ENCODE measurements around the gene S1PR1. TPM values are rescaled to one million over a fixed set of nuclear protein-coding genes. Genes with fewer than 3 reads are reported as not detected.

The S1PR1 gene
- total RNA-seq, 1 donor from 2014 or later: 8.7 TPM

- H3K9me3 Mint-ChIP-seq: no peaks in the 10 kb centered on the region
- no peak for DNase-seq (ENCODE audit: low spot score)
- Histone ChIP-seq H3K4me2 (no peak overlapping the region), H3K27me3 (no peaks in the 10 kb centered on the region), H3K79me2 (ENCODE audit: low read depth) (no peaks in the 10 kb centered on the region), H3K9me3 (ENCODE audit: low read depth) (no peaks in the 10 kb centered on the region), H2AFZ (replicated peaks) (no peak overlapping the region), H3K9ac (no peak overlapping the region), H3K36me3 (no peaks in the 10 kb centered on the region), H3K4me1 (no peaks in the 10 kb centered on the region), H3K4me3 (no peak overlapping the region), H3K27ac (no peak overlapping the region), H4K20me1 (ENCODE audit: low read depth) (no peaks in the 10 kb centered on the region), H3F3A (ENCODE audit: low read depth) (no peaks in the 10 kb centered on the region)
- H3K4me1 Mint-ChIP-seq: no peaks in the 10 kb centered on the region
- H3K27ac Mint-ChIP-seq: no peak overlapping the region
- H3K27me3 Mint-ChIP-seq (ENCODE audit: insufficient read depth, low read depth): peaks cover 4% of the 10 kb centered on the region
- TF ChIP-seq EZH2 (IDR thresholded peaks at IDR 0.05) (no peak), EZH2phosphoT487 (IDR thresholded peaks at IDR 0.05) (no peak)
- TF ChIP-seq, protein P1, sequence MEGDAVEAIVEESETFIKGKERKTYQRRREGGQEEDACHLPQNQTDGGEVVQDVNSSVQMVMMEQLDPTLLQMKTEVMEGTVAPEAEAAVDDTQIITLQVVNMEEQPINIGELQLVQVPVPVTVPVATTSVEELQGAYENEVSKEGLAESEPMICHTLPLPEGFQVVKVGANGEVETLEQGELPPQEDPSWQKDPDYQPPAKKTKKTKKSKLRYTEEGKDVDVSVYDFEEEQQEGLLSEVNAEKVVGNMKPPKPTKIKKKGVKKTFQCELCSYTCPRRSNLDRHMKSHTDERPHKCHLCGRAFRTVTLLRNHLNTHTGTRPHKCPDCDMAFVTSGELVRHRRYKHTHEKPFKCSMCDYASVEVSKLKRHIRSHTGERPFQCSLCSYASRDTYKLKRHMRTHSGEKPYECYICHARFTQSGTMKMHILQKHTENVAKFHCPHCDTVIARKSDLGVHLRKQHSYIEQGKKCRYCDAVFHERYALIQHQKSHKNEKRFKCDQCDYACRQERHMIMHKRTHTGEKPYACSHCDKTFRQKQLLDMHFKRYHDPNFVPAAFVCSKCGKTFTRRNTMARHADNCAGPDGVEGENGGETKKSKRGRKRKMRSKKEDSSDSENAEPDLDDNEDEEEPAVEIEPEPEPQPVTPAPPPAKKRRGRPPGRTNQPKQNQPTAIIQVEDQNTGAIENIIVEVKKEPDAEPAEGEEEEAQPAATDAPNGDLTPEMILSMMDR (IDR thresholded peaks at IDR 0.05): no peak
- no peaks in the 10 kb centered on the region for H3K36me3 Mint-ChIP-seq
- H3K4me3 Mint-ChIP-seq: no peak overlapping the region
Measured at GRCh38 chr1:101194746-101195145, 42.1 kb upstream of the S1PR1 start.

GRCh38 chr1:101196668-101197067 lies 40.2 kb upstream of the S1PR1 start:
- Histone ChIP-seq H3K4me1 (no peaks in the 10 kb centered on the region), H3K79me2 (ENCODE audit: low read depth) (no peaks in the 10 kb centered on the region), H3K27ac (no peak overlapping the region), H3F3A (ENCODE audit: low read depth) (no peaks in the 10 kb centered on the region), H3K9ac (no peak overlapping the region), H3K9me3 (ENCODE audit: low read depth) (no peaks in the 10 kb centered on the region), H2AFZ (replicated peaks) (no peak overlapping the region), H3K27me3 (no peaks in the 10 kb centered on the region), H4K20me1 (ENCODE audit: low read depth) (no peaks in the 10 kb centered on the region), H3K4me3 (no peak overlapping the region), H3K36me3 (no peaks in the 10 kb centered on the region), H3K4me2 (no peak overlapping the region)
- TF ChIP-seq, protein P1 (IDR thresholded peaks at IDR 0.05): no peak
- TF ChIP-seq EZH2 (IDR thresholded peaks at IDR 0.05) (no peak), EZH2phosphoT487 (IDR thresholded peaks at IDR 0.05) (no peak)
- Mint-ChIP-seq H3K27me3 (ENCODE audit: insufficient read depth, low read depth) (peaks cover 7% of the 10 kb centered on the region), H3K4me1 (peaks cover under 1% of the 10 kb centered on the region), H3K9me3 (no peaks in the 10 kb centered on the region), H3K36me3 (no peaks in the 10 kb centered on the region), H3K27ac (peak overlapping the region; percentile 33), H3K4me3 (no peak overlapping the region)
- DNase-seq (ENCODE audit: low spot score): no peak

- TF ChIP-seq EZH2 (IDR thresholded peaks at IDR 0.05): no peak
- H3K4me3 Mint-ChIP-seq: no peak overlapping the region
Measured at GRCh38 chr1:101198842-101199636, 37.8 kb upstream of the S1PR1 start.

GRCh38 chr1:101199637-101199982 lies 37.2 kb upstream of the S1PR1 start:
- Histone ChIP-seq H3K27me3 (no peaks in the 10 kb centered on the region), H3K79me2 (ENCODE audit: low read depth) (no peaks in the 10 kb centered on the region), H3K4me3 (no peak overlapping the region), H3K27ac (no peak overlapping the region), H2AFZ (replicated peaks) (no peak overlapping the region), H3F3A (ENCODE audit: low read depth) (no peaks in the 10 kb centered on the region), H3K9me3 (ENCODE audit: low read depth) (no peaks in the 10 kb centered on the region), H3K9ac (no peak overlapping the region), H3K4me1 (no peaks in the 10 kb centered on the region), H3K36me3 (no peaks in the 10 kb centered on the region), H4K20me1 (ENCODE audit: low read depth) (no peaks in the 10 kb centered on the region), H3K4me2 (no peak overlapping the region)
- TF ChIP-seq, protein P1 (IDR thresholded peaks at IDR 0.05): no peak
- TF ChIP-seq EZH2 (IDR thresholded peaks at IDR 0.05) (no peak), EZH2phosphoT487 (IDR thresholded peaks at IDR 0.05) (no peak)
- no peak overlapping the region for H3K27ac Mint-ChIP-seq
- no peaks in the 10 kb centered on the region for H3K36me3 Mint-ChIP-seq
- H3K4me1 Mint-ChIP-seq: peaks cover 14% of the 10 kb centered on the region
- H3K27me3 Mint-ChIP-seq (ENCODE audit: insufficient read depth, low read depth): peaks cover 3% of the 10 kb centered on the region
- H3K9me3 Mint-ChIP-seq: no peaks in the 10 kb centered on the region
- no peak overlapping the region for H3K4me3 Mint-ChIP-seq
- no peak for DNase-seq (ENCODE audit: low spot score)

More at GRCh38 chr1:101198842-101199636, 37.8 kb upstream of the S1PR1 start:
- H4K20me1 ChIP-seq (ENCODE audit: low read depth): no peaks in the 10 kb centered on the region
- no peaks in the 10 kb centered on the region for H3F3A ChIP-seq (ENCODE audit: low read depth)
- H3K9me3 ChIP-seq (ENCODE audit: low read depth): no peaks in the 10 kb centered on the region
- peaks cover 10% of the 10 kb centered on the region for H3K4me1 Mint-ChIP-seq
- no peaks in the 10 kb centered on the region for H3K79me2 ChIP-seq (ENCODE audit: low read depth)
- no peak overlapping the region for H3K4me2 ChIP-seq
- no peaks in the 10 kb centered on the region for H3K4me1 ChIP-seq
- no peak overlapping the region for H2AFZ ChIP-seq (replicated peaks)
- H3K9ac ChIP-seq: no peak overlapping the region
- peaks cover 3% of the 10 kb centered on the region for H3K27me3 Mint-ChIP-seq (ENCODE audit: insufficient read depth, low read depth)
- no peak for DNase-seq (ENCODE audit: low spot score)
- H3K36me3 Mint-ChIP-seq: no peaks in the 10 kb centered on the region
- no peaks in the 10 kb centered on the region for H3K27me3 ChIP-seq
- H3K4me3 ChIP-seq: no peak overlapping the region
- no peak overlapping the region for H3K27ac ChIP-seq
- no peaks in the 10 kb centered on the region for H3K36me3 ChIP-seq
- H3K27ac Mint-ChIP-seq: no peak overlapping the region
- no peaks in the 10 kb centered on the region for H3K9me3 Mint-ChIP-seq
